ENCODE results near the gene PCDHGA6.

Gene PCDHGA6

GRCh38 chr5:141422742-141423291, 49.1 kb downstream of the PCDHGA6 start:
- DNase-seq = no peak

GRCh38 chr5:141427783-141428426, 54.2 kb downstream of the PCDHGA6 start:
- no peak for DNase-seq

Data from activated CD4-positive, alpha-beta T cell treated with anti-CD3 and anti-CD28 coated beads, Interleukin-2, amount 50 U/mL, for 16 hours (primary cell).